ENCODE measurements around the gene SLC16A5. TPM values are rescaled to one million over a fixed set of nuclear protein-coding genes. Genes with fewer than 3 reads are reported as not detected.

SLC16A5 gene
- total RNA-seq, 3 donors from 2014 or later (not counting 1 experiment from before 2014, with no cell fraction given): 6.3 to 11.2 (median 10.0) TPM

GRCh38 chr17:75115555-75115954 is 27.8 kb downstream of the SLC16A5 start:
- no peaks in the 10 kb centered on the region for H3K9me3 Mint-ChIP-seq
- H3K4me1 Mint-ChIP-seq: peaks cover 32 to 34% of the 10 kb centered on the region in 2 donors
- ATAC-seq (no peak), DNase-seq (no peak)
- H3K27me3 ChIP-seq (ENCODE audit: control insufficient read depth, insufficient read depth, low read length): no peaks in the 10 kb centered on the region
- H3K27me3 Mint-ChIP-seq (ENCODE audit: low read depth in 2 of 2): no peaks in the 10 kb centered on the region
- H3K36me3 Mint-ChIP-seq: no peaks in the 10 kb centered on the region
- intact Hi-C loops (cut with micrococcal nuclease): loop anchor here (2.0 kb wide), 1 partner anchor 15 kb away; the partner anchor contains the start of gene NT5C
- H3K4me3 ChIP-seq (ENCODE audit: low read length): no peak overlapping the region
- H3K36me3 ChIP-seq (ENCODE audit: control insufficient read depth, insufficient read depth, low read length): peaks cover 7% of the 10 kb centered on the region
- H3K27ac ChIP-seq (ENCODE audit: low read length): no peak overlapping the region
- no peak for TF ChIP-seq CTCF (IDR thresholded peaks at IDR 0.05)
- no peaks in the 10 kb centered on the region for H3K9me3 ChIP-seq (ENCODE audit: control insufficient read depth, insufficient read depth, low read length)
- H3K4me1 ChIP-seq (ENCODE audit: control insufficient read depth, insufficient read depth, low read length): peaks cover 31% of the 10 kb centered on the region
- peak overlapping the region in 1 of 2 donors; percentile 93 for H3K27ac Mint-ChIP-seq
- H3K4me3 Mint-ChIP-seq: no peak overlapping the region

GRCh38 chr17:75116737-75117136 is 29.0 kb downstream of the SLC16A5 start:
- Histone ChIP-seq H3K27ac (ENCODE audit: low read length) (no peak overlapping the region), H3K4me3 (ENCODE audit: low read length) (no peak overlapping the region), H3K9me3 (ENCODE audit: control insufficient read depth, insufficient read depth, low read length) (no peaks in the 10 kb centered on the region), H3K4me1 (ENCODE audit: control insufficient read depth, insufficient read depth, low read length) (peaks cover 21% of the 10 kb centered on the region), H3K36me3 (ENCODE audit: control insufficient read depth, insufficient read depth, low read length) (peaks cover 9% of the 10 kb centered on the region), H3K27me3 (ENCODE audit: control insufficient read depth, insufficient read depth, low read length) (no peaks in the 10 kb centered on the region)
- no peak overlapping the region for H3K27ac Mint-ChIP-seq
- DNase-seq (no peak), ATAC-seq (no peak)
- no peak overlapping the region for H3K4me3 Mint-ChIP-seq
- WGBS (ENCODE audit: insufficient coverage): 90% methylated on average over 9 of the region's 9 CpGs
- H3K4me1 Mint-ChIP-seq: peaks cover 27 to 30% of the 10 kb centered on the region in 2 donors
- intact Hi-C loops (cut with micrococcal nuclease): no loop called here
- H3K36me3 Mint-ChIP-seq: no peaks in the 10 kb centered on the region
- no peaks in the 10 kb centered on the region for H3K27me3 Mint-ChIP-seq (ENCODE audit: low read depth in 2 of 2)
- TF ChIP-seq CTCF (IDR thresholded peaks at IDR 0.05): no peak
- H3K9me3 Mint-ChIP-seq: no peaks in the 10 kb centered on the region

GRCh38 chr17:75118307-75118706 is 30.6 kb downstream of the SLC16A5 start:
- no peaks in the 10 kb centered on the region for H3K27me3 Mint-ChIP-seq (ENCODE audit: low read depth in 2 of 2)
- no peak for ATAC-seq
- 92% methylated on average over 14 of the region's 14 CpGs for WGBS (ENCODE audit: insufficient coverage)
- peak overlapping the region in 1 of 2 donors; percentile 29 for H3K27ac Mint-ChIP-seq
- no peaks in the 10 kb centered on the region for H3K36me3 Mint-ChIP-seq
- intact Hi-C loops (cut with micrococcal nuclease): no loop called here
- peaks cover 22 to 25% of the 10 kb centered on the region in 2 donors for H3K4me1 Mint-ChIP-seq
- no peaks in the 10 kb centered on the region for H3K9me3 Mint-ChIP-seq
- Histone ChIP-seq H3K9me3 (ENCODE audit: control insufficient read depth, insufficient read depth, low read length) (no peaks in the 10 kb centered on the region), H3K27me3 (ENCODE audit: control insufficient read depth, insufficient read depth, low read length) (no peaks in the 10 kb centered on the region), H3K4me1 (ENCODE audit: control insufficient read depth, insufficient read depth, low read length) (peaks cover 21% of the 10 kb centered on the region), H3K36me3 (ENCODE audit: control insufficient read depth, insufficient read depth, low read length) (peaks cover 9% of the 10 kb centered on the region), H3K27ac (ENCODE audit: low read length) (no peak overlapping the region), H3K4me3 (ENCODE audit: low read length) (no peak overlapping the region)
- TF ChIP-seq CTCF (IDR thresholded peaks at IDR 0.05): no peak
- no peak overlapping the region for H3K4me3 Mint-ChIP-seq
- DNase-seq: no peak

Measured in natural killer cell (primary cell).